ENCODE results near the gene NR3C1. TPM values are rescaled to one million over a fixed set of nuclear protein-coding genes. Genes with fewer than 3 reads are reported as not detected.

The NR3C1 gene
- 4.8 TPM for polyA plus RNA-seq (2013, experiment 1 of 2)
- 2.9 TPM for polyA plus RNA-seq (2013, experiment 2 of 2)

DNA sequence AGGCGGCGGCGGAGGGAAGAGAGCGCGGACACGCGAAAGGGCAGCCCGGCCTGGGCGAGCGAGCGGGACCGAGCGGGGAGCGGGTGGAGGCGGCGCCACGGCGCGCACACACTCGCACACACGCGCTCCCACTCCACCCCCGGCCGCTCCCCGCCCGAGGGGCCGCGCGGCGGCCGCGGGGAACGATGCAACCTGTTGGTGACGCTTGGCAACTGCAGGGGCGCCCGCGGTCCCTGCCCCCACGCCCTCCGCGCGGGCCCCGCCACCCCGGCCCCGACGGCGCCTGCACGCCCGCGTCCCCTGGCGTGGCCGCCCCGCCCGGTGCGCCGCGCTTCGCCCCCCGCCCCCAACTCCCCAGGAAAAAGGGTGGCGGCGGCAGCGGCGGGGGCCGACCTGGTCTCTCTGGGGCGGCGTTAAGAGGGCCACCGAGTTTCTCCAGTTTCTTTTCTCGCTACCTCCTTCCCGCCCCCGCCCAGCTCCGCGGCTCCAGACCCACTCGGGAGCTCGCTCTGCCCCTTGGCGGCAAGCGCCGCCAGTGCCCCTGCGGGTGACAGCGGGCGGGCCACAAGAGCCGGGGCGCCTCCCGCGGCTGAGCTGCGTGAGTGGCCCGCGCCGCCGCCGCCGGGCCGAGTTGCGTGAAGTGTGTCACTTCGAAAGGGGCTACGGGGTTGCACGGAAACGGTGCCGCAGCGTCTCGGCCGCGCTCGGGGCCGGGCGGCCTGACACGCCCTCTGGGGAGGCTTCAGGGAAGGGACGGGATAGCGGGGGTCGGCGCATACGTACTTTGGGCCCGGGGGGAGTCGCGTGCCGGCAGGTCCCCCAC lies at the start of gene NR3C1:
NR3C1 (minus strand) TSS at position 94 of the 823 bp plus-strand sequence. CDS start 2,847 bp downstream, outside the sequence.
- Histone ChIP-seq H3K36me3 (ENCODE audit: insufficient read depth, low read length) (no peaks in the 10 kb centered on the region), H3K4me1 (ENCODE audit: insufficient read depth, low read length) (peaks cover 34% of the 10 kb centered on the region), H3K27ac (ENCODE audit: low read depth, low read length) (no peak within 1 kb of the TSS; the same call in 1 of the 2 replicates), H3K27me3 (ENCODE audit: insufficient read depth, low read length) (peaks cover 54% of the 10 kb centered on the region), H3K4me3 (ENCODE audit: low read length) (peak within 1 kb of the TSS; percentile 93), H3K9ac (ENCODE audit: low read depth, low read length) (peak within 1 kb of the TSS; percentile 40; the same call in 1 of the 2 replicates), H3K9me3 (ENCODE audit: insufficient read depth, low read depth, low read length) (no peaks in the 10 kb centered on the region)
- under 1% methylated on average over 114 of the region's 114 CpGs for WGBS

DNA sequence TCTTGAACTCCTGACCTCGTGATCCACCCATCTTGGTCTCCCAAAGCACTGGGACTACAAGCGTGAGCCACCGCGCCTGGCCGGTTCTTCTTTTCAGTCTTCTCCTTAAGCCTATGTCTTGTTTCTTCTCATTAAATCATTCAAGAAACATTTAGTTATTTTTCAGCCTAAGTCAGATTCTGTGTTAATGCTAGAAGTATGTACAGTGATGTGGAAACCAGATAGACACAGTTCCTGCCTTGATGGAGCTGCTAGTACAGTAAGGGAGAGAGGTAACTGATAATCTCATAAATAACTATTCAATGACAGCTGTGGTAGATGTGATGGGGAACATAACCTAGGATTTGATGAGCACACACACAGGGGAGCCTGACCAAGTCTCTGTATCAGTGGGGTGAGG lies 46.3 kb upstream of the NR3C1 start:
- H3K27ac ChIP-seq (ENCODE audit: low read depth, low read length), result no peak overlapping the region
- 97% methylated on average over 5 of the region's 5 CpGs for WGBS
- no peak overlapping the region for H3K9ac ChIP-seq (ENCODE audit: low read depth, low read length)
- H3K9me3 ChIP-seq (ENCODE audit: insufficient read depth, low read depth, low read length), result no peaks in the 10 kb centered on the region
- no peaks in the 10 kb centered on the region for H3K36me3 ChIP-seq (ENCODE audit: insufficient read depth, low read length)
- H3K27me3 ChIP-seq (ENCODE audit: insufficient read depth, low read length), result no peaks in the 10 kb centered on the region
- H3K4me3 ChIP-seq (ENCODE audit: low read length), result no peak overlapping the region
- H3K4me1 ChIP-seq (ENCODE audit: insufficient read depth, low read length), result peaks cover 11% of the 10 kb centered on the region

- Histone ChIP-seq H3K4me1 (ENCODE audit: insufficient read depth, low read length) (peaks cover 11% of the 10 kb centered on the region), H3K27ac (ENCODE audit: low read depth, low read length) (no peak overlapping the region), H3K9ac (ENCODE audit: low read depth, low read length) (no peak overlapping the region), H3K4me3 (ENCODE audit: low read length) (no peak overlapping the region), H3K36me3 (ENCODE audit: insufficient read depth, low read length) (no peaks in the 10 kb centered on the region), H3K27me3 (ENCODE audit: insufficient read depth, low read length) (no peaks in the 10 kb centered on the region), H3K9me3 (ENCODE audit: insufficient read depth, low read depth, low read length) (no peaks in the 10 kb centered on the region)
These were observed 45.0 kb upstream of the NR3C1 start for GRCh38 chr5:143448518-143448917.

DNA sequence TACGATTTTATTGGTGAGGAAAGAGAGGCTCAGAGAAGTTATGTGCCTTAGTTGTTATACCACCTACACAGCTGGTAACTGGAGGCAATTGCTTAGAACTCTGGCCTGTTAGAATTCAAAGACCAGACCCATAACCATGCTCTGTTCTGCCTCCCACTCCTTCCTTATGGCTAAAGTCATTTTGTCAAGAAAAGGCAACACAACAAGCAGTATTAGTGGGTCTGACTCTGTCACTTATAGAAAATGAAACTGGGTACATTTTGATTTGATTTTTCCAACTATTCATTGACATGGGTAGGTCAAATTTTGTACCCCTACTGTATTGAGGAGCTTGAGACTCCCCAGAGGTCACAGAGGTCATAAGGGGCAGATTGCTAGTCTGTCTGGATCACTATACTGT lies 44.5 kb upstream of the NR3C1 start:
- H3K4me1 ChIP-seq (ENCODE audit: insufficient read depth, low read length), result peaks cover 11% of the 10 kb centered on the region
- H3K36me3 ChIP-seq (ENCODE audit: insufficient read depth, low read length), result no peaks in the 10 kb centered on the region
- no peak overlapping the region for H3K9ac ChIP-seq (ENCODE audit: low read depth, low read length)
- no peak overlapping the region for H3K4me3 ChIP-seq (ENCODE audit: low read length)
- H3K27me3 ChIP-seq (ENCODE audit: insufficient read depth, low read length), result no peaks in the 10 kb centered on the region
- H3K9me3 ChIP-seq (ENCODE audit: insufficient read depth, low read depth, low read length), result no peaks in the 10 kb centered on the region
- no peak overlapping the region for H3K27ac ChIP-seq (ENCODE audit: low read depth, low read length)
- WGBS, result no CpG with 5 or more reads among the region's 1 CpG

DNA sequence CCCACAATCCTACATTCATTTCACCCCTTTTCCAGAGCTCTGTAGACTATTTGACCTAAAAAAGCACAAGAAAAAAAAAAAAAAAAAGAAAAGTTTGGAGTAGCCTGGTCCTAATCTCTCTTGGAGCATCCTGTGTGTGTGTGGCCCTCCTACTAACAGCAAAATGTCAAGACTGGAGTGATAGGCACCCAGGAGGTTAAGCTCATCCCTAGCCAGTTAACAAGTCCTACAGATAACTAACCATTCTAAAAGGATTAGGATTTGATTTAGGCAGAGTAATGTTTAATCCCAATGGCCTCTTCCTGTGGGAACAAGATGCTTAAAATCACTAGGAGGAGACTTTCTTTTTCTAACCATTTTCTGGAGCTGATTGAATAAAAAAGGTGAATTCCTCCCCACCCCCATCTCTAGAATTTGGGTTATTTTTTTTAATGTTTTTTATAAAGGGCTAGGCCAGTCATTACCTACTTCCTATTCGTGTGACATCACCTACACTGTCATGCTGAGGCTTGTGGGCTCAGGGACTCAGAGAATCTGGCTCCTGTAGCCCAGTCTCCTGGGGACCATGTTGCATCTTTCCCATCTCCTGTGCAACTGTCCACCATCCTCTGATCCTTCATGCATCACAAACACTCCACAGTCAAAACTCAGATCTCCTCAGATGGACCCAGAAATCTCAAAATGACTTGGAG lies 43.2 kb upstream of the NR3C1 start:
- Histone ChIP-seq H3K9me3 (ENCODE audit: insufficient read depth, low read depth, low read length) (no peaks in the 10 kb centered on the region), H3K36me3 (ENCODE audit: insufficient read depth, low read length) (no peaks in the 10 kb centered on the region), H3K4me3 (ENCODE audit: low read length) (no peak overlapping the region), H3K4me1 (ENCODE audit: insufficient read depth, low read length) (peaks cover 20% of the 10 kb centered on the region), H3K9ac (ENCODE audit: low read depth, low read length) (no peak overlapping the region), H3K27me3 (ENCODE audit: insufficient read depth, low read length) (no peaks in the 10 kb centered on the region), H3K27ac (ENCODE audit: low read depth, low read length) (no peak overlapping the region)
- WGBS, result 87% methylated on average over 1 of the region's 1 CpG

DNA sequence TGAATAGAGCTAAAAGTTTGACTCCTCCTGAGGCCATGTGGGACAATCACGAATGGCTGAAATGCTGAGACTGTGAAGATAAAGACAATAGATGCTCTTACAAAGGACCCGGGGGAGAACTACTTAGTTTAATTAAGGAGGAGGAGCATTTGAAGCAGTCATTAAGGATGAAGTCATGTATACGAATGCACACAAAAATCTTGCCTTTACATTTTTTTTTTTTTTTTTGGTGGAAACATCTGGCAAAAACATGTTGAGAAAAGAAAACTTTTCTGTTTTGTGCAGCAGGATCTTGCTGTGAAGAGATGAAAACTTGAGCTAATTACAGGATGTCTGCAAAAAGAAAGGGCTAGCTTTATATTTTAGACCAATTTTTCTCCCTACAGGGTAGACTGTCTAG lies 42.3 kb upstream of the NR3C1 start:
- Histone ChIP-seq H3K27me3 (ENCODE audit: insufficient read depth, low read length) (no peaks in the 10 kb centered on the region), H3K4me3 (ENCODE audit: low read length) (no peak overlapping the region), H3K27ac (ENCODE audit: low read depth, low read length) (no peak overlapping the region), H3K9ac (ENCODE audit: low read depth, low read length) (no peak overlapping the region), H3K4me1 (ENCODE audit: insufficient read depth, low read length) (peaks cover 20% of the 10 kb centered on the region), H3K36me3 (ENCODE audit: insufficient read depth, low read length) (no peaks in the 10 kb centered on the region), H3K9me3 (ENCODE audit: insufficient read depth, low read depth, low read length) (no peaks in the 10 kb centered on the region)
- 36% methylated on average over 3 of the region's 3 CpGs for WGBS

- WGBS, result 91% methylated on average over 1 of the region's 1 CpG
These were observed 39.8 kb upstream of the NR3C1 start for GRCh38 chr5:143443330-143443729.

DNA sequence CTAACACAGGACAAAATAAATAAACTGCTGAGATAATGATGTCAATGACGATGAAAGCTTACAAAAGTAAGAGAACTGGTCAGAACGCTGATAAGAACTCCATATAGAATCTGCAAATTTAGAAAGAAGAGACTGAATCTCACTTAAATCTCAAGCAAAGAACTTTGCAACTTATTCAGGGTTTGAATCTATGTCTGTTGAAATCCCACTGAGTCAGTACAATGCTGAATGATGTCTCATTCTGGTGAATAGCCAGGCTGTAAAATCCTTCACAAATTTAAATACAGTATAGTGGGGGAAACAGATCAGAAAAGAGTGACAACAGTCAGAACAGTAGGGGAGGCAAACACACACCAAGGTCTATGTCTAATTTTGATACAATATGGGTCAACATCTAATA lies 38.9 kb upstream of the NR3C1 start:
- Histone ChIP-seq H3K9me3 (ENCODE audit: insufficient read depth, low read depth, low read length) (no peaks in the 10 kb centered on the region), H3K4me1 (ENCODE audit: insufficient read depth, low read length) (peaks cover 20% of the 10 kb centered on the region), H3K36me3 (ENCODE audit: insufficient read depth, low read length) (no peaks in the 10 kb centered on the region), H3K4me3 (ENCODE audit: low read length) (no peak overlapping the region), H3K9ac (ENCODE audit: low read depth, low read length) (no peak overlapping the region), H3K27ac (ENCODE audit: low read depth, low read length) (no peak overlapping the region), H3K27me3 (ENCODE audit: insufficient read depth, low read length) (no peaks in the 10 kb centered on the region)
- WGBS, result 52% methylated on average over 2 of the region's 2 CpGs

More at GRCh38 chr5:143443330-143443729, 39.8 kb upstream of the NR3C1 start:
- no peak overlapping the region for H3K9ac ChIP-seq (ENCODE audit: low read depth, low read length)
- H3K27me3 ChIP-seq (ENCODE audit: insufficient read depth, low read length), result no peaks in the 10 kb centered on the region
- no peaks in the 10 kb centered on the region for H3K9me3 ChIP-seq (ENCODE audit: insufficient read depth, low read depth, low read length)
- no peaks in the 10 kb centered on the region for H3K36me3 ChIP-seq (ENCODE audit: insufficient read depth, low read length)
- H3K4me3 ChIP-seq (ENCODE audit: low read length), result no peak overlapping the region
- H3K27ac ChIP-seq (ENCODE audit: low read depth, low read length), result no peak overlapping the region
- H3K4me1 ChIP-seq (ENCODE audit: insufficient read depth, low read length), result peaks cover 20% of the 10 kb centered on the region

DNA sequence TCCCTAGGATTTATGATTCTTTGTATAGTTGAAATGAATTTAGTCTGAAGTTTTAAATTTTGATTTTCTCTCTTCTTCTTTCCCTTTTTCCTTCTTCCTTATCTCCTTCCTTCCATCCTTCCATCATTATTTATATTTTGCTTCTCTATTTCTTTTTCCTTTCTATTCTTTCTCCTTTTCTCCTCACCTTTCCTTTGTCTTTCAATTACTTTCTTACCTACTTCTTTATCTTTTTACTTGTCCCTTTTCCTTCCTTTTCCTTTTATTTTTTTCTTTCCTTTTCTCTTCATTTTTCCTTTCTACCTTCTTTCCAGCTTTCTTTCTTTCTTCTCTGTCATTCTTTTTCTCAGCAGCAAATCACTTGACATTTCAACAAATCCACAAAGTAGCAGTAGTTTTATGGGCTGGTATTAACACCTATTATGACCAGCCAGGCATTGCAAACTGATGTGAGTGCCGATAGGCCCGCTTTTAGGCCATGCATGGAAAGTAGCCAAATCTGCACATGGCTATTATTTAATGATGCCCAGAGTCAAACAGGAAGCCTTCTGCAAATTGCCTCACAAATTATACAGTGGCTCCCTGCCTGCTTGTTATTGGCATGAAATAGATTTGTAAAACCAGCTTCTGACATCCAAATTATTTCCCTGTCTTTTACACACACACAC lies 37.1 kb upstream of the NR3C1 start:
- Histone ChIP-seq H3K9ac (ENCODE audit: low read depth, low read length) (no peak overlapping the region), H3K27me3 (ENCODE audit: insufficient read depth, low read length) (no peaks in the 10 kb centered on the region), H3K4me3 (ENCODE audit: low read length) (no peak overlapping the region), H3K36me3 (ENCODE audit: insufficient read depth, low read length) (no peaks in the 10 kb centered on the region), H3K9me3 (ENCODE audit: insufficient read depth, low read depth, low read length) (no peaks in the 10 kb centered on the region), H3K27ac (ENCODE audit: low read depth, low read length) (no peak overlapping the region), H3K4me1 (ENCODE audit: insufficient read depth, low read length) (peaks cover 13% of the 10 kb centered on the region)
- WGBS, result 96% methylated on average over 2 of the region's 2 CpGs

DNA sequence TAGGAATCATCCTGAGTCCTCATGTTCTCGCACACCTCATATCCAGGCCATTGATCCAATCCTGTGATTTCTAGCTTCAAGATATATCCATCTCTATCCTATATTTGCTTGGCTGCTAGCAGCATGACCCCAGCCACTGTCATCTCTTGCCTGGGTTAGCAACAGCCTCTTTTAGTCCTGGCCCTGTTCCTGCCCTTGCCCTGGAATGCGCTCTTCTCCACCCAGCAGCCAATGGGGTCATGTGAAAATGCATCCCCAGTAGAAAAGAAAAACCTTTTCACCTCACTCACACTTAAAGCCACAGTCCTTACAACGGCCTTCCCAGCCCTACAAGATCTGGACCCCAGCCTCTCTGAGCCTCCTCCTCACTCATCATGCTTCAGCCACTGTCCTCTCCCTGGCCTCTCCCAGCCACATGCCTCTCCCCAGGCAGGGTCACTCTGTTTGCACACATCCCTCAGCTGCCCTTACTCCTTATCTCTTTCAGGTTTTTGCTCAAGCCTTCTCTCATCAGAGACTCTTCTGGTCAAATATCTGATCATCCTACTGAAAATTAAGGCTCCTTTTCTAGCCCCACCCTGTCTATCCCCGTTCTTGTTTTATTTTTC lies 34.3 kb upstream of the NR3C1 start:
- Histone ChIP-seq H3K27me3 (ENCODE audit: insufficient read depth, low read length) (no peaks in the 10 kb centered on the region), H3K27ac (ENCODE audit: low read depth, low read length) (no peak overlapping the region), H3K9ac (ENCODE audit: low read depth, low read length) (no peak overlapping the region), H3K4me3 (ENCODE audit: low read length) (no peak overlapping the region), H3K36me3 (ENCODE audit: insufficient read depth, low read length) (no peaks in the 10 kb centered on the region), H3K4me1 (ENCODE audit: insufficient read depth, low read length) (peaks cover 21% of the 10 kb centered on the region), H3K9me3 (ENCODE audit: insufficient read depth, low read depth, low read length) (no peaks in the 10 kb centered on the region)
- 90% methylated on average over 4 of the region's 4 CpGs for WGBS

DNA sequence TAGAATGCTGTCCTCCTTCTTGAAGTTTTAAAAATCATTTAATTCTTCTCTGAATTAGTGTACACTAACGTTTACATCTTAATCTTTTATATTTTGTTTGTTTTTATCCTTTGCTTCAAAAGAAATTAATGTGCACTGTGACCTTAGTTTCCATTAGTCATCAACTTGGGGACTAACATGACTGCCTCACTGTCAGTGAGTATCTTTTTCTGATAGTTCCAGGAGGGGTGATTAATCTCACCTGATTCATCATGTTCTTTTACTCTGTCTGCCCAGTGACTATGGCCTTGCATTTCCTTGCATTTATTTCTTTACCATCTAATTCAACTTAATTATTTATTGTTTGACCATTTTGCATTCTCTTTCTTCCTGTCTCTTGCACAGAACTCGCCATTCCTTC lies 33.4 kb upstream of the NR3C1 start:
- H3K9ac ChIP-seq (ENCODE audit: low read depth, low read length), result no peak overlapping the region
- no peak overlapping the region for H3K27ac ChIP-seq (ENCODE audit: low read depth, low read length)
- H3K4me1 ChIP-seq (ENCODE audit: insufficient read depth, low read length), result peaks cover 12% of the 10 kb centered on the region
- no peak overlapping the region for H3K4me3 ChIP-seq (ENCODE audit: low read length)
- H3K36me3 ChIP-seq (ENCODE audit: insufficient read depth, low read length), result no peaks in the 10 kb centered on the region
- 95% methylated on average over 1 of the region's 2 CpGs for WGBS
- H3K27me3 ChIP-seq (ENCODE audit: insufficient read depth, low read length), result no peaks in the 10 kb centered on the region
- no peaks in the 10 kb centered on the region for H3K9me3 ChIP-seq (ENCODE audit: insufficient read depth, low read depth, low read length)
